ENCODE data around the gene ST8SIA6.

The ST8SIA6 gene

DNA sequence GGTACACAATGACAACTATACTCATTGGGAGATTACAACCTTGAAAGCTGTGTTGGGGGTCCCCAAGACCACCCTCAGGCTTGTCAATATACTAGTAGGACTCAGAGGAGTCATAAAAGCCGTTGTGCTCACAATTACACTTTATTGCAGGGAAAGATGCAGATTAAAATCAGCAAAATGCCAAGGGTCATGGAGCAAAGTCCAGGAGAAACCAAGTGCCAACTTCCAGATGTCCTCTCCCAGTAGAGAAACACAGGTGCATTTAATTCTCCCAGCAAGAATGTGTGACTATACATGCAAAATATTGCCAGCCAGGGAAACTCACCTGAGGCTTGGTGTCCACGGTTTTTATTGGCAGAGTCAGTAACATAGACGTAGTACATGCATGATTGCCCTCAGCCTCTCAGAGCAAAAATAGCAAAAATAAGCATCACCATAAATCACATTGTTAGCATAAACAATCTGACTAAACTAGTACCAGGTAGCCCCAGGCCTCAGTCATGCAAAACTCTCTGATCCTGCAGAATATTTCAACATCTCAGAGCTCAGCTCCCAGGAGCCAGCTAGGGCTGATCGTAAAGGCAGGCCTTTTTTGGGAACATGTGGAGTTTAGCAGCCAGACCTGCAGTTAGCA is 175.7 kb downstream of the ST8SIA6 start:
- H3K27me3 ChIP-seq (ENCODE audit: low read length): no peaks in the 10 kb centered on the region
- no peak overlapping the region for H3K27ac ChIP-seq (ENCODE audit: low read depth, low read length)
- no peaks in the 10 kb centered on the region for H3K36me3 ChIP-seq (ENCODE audit: low read length)
- H3F3A ChIP-seq (ENCODE audit: insufficient read depth): no peaks in the 10 kb centered on the region
- no peaks in the 10 kb centered on the region for H4K20me1 ChIP-seq (ENCODE audit: low read depth, low read length)
- no peaks in the 10 kb centered on the region for H3K9me2 ChIP-seq (replicated peaks; ENCODE audit: insufficient read depth, low read length)
- no peak overlapping the region for H3K4me2 ChIP-seq (ENCODE audit: low read depth, low read length, poor library complexity, severe bottlenecking)
- no peak overlapping the region for H3K4me3 ChIP-seq (ENCODE audit: insufficient read depth, low read length, poor library complexity, severe bottlenecking)
- no peaks in the 10 kb centered on the region for H3K79me2 ChIP-seq (ENCODE audit: insufficient read depth, low read length)
- TF ChIP-seq EZH2phosphoT487 (conservative IDR thresholded peaks at IDR 0.05; ENCODE audit: low read length): no peak
- TF ChIP-seq, protein P1, sequence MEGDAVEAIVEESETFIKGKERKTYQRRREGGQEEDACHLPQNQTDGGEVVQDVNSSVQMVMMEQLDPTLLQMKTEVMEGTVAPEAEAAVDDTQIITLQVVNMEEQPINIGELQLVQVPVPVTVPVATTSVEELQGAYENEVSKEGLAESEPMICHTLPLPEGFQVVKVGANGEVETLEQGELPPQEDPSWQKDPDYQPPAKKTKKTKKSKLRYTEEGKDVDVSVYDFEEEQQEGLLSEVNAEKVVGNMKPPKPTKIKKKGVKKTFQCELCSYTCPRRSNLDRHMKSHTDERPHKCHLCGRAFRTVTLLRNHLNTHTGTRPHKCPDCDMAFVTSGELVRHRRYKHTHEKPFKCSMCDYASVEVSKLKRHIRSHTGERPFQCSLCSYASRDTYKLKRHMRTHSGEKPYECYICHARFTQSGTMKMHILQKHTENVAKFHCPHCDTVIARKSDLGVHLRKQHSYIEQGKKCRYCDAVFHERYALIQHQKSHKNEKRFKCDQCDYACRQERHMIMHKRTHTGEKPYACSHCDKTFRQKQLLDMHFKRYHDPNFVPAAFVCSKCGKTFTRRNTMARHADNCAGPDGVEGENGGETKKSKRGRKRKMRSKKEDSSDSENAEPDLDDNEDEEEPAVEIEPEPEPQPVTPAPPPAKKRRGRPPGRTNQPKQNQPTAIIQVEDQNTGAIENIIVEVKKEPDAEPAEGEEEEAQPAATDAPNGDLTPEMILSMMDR (IDR thresholded peaks at IDR 0.05; ENCODE audit: insufficient read depth, low read length, poor library complexity, severe bottlenecking): no peak
- peaks cover 7% of the 10 kb centered on the region; the same call in 1 of the 2 replicates for H3K9me3 ChIP-seq (ENCODE audit: insufficient read depth, low read length)
- no peak overlapping the region for H3K9ac ChIP-seq (ENCODE audit: low read length)
- no peak overlapping the region for H2AFZ ChIP-seq (ENCODE audit: low read depth, low read length, severe bottlenecking)

DNA sequence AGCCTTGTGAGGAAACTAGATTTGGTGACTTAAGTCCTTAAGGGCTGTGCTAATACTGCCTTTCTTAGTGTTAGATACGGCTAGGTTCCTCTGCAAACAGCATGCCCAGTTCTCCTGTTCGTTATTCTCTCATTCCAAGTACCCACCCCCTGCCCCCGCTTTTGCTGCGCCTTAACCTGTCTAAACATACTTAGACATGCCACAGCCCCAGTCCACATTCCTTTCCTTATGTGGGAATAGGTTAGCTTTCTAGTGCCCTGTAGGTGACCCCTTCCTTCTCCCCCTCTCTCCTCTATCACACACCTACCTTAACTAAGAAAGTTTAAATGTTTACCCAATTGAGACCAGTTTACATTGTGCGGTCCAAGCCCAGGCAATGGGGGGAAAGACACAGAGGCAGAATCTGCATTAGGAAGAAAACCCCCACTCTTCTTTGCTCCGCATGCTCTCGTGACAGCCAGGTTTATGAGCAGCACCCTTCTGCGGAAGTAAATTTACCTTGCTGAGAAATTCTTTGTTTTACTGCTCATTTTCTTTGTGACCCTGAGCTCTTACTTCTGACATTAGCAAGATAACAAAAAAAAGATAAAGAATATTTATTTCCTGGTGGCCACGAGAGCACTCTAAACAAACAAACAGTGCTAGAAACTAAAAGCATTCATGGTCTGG is 177.5 kb downstream of the ST8SIA6 start:
- Histone ChIP-seq H3K27ac (ENCODE audit: low read depth, low read length) (no peak overlapping the region), H3K27me3 (ENCODE audit: low read length) (no peaks in the 10 kb centered on the region), H3K4me3 (ENCODE audit: insufficient read depth, low read length, poor library complexity, severe bottlenecking) (no peak overlapping the region), H4K20me1 (ENCODE audit: low read depth, low read length) (no peaks in the 10 kb centered on the region), H3K9me3 (ENCODE audit: insufficient read depth, low read length) (no peaks in the 10 kb centered on the region), H3K9ac (ENCODE audit: low read length) (no peak overlapping the region), H3F3A (ENCODE audit: insufficient read depth) (no peaks in the 10 kb centered on the region), H3K4me2 (ENCODE audit: low read depth, low read length, poor library complexity, severe bottlenecking) (no peak overlapping the region), H3K79me2 (ENCODE audit: insufficient read depth, low read length) (no peaks in the 10 kb centered on the region), H3K9me2 (replicated peaks; ENCODE audit: insufficient read depth, low read length) (no peaks in the 10 kb centered on the region), H2AFZ (ENCODE audit: low read depth, low read length, severe bottlenecking) (no peak overlapping the region), H3K36me3 (ENCODE audit: low read length) (no peaks in the 10 kb centered on the region)
- TF ChIP-seq EZH2phosphoT487 (conservative IDR thresholded peaks at IDR 0.05; ENCODE audit: low read length): no peak
- TF ChIP-seq, protein P1 (IDR thresholded peaks at IDR 0.05; ENCODE audit: insufficient read depth, low read length, poor library complexity, severe bottlenecking): no peak

DNA sequence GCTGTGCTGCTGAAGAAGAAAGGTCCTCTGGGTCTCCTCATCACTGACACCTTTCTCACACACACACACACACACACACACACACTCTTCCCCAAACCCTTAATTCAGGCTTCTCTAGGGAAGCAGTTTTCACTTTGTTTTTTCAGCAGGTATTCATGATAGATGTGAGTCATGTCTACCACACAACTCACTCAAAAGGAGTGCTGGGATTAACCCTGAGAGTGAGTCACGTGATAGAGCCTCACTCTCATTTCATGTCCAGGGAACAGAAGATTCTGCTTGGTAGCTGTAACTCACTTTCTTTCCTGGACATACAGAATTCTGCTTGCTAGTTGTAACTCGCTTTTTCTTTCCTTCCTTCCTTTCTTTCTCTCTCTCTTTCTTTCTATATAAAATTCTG is 181.0 kb downstream of the ST8SIA6 start:
- no peaks in the 10 kb centered on the region for H3K36me3 ChIP-seq (ENCODE audit: low read length)
- H4K20me1 ChIP-seq (ENCODE audit: low read depth, low read length): no peaks in the 10 kb centered on the region
- TF ChIP-seq, protein P1 (IDR thresholded peaks at IDR 0.05; ENCODE audit: insufficient read depth, low read length, poor library complexity, severe bottlenecking): no peak
- TF ChIP-seq EZH2phosphoT487 (conservative IDR thresholded peaks at IDR 0.05; ENCODE audit: low read length): no peak
- H3K27me3 ChIP-seq (ENCODE audit: low read length): no peaks in the 10 kb centered on the region
- H3K9me2 ChIP-seq (replicated peaks; ENCODE audit: insufficient read depth, low read length): no peaks in the 10 kb centered on the region
- no peak overlapping the region for H3K4me3 ChIP-seq (ENCODE audit: insufficient read depth, low read length, poor library complexity, severe bottlenecking)
- no peak overlapping the region for H3K9ac ChIP-seq (ENCODE audit: low read length)
- no peaks in the 10 kb centered on the region for H3K79me2 ChIP-seq (ENCODE audit: insufficient read depth, low read length)
- H2AFZ ChIP-seq (ENCODE audit: low read depth, low read length, severe bottlenecking): no peak overlapping the region
- H3K9me3 ChIP-seq (ENCODE audit: insufficient read depth, low read length): no peaks in the 10 kb centered on the region
- no peak overlapping the region for H3K4me2 ChIP-seq (ENCODE audit: low read depth, low read length, poor library complexity, severe bottlenecking)
- no peak overlapping the region for H3K27ac ChIP-seq (ENCODE audit: low read depth, low read length)
- H3F3A ChIP-seq (ENCODE audit: insufficient read depth): no peaks in the 10 kb centered on the region

Data from SU-DHL-6 (cell line).